Kidney epithelial cell (primary cell): Measurements from ENCODE around the gene RERE. TPM values are rescaled to one million over a fixed set of nuclear protein-coding genes. Genes with fewer than 3 reads are reported as not detected.

ENCODE experiments used
- DNase-seq: peaks from one replicate; pipeline ENCODE4 v3.0.0-alpha.2; 2010; ENCODE audit warnings: low read depth
- H3K27me3 ChIP-seq: 2 replicates; pipeline ENCODE4 v1.6.0; 2011; ENCODE audit warnings: low read length; ENCODE audit not compliant: control insufficient read depth, insufficient read depth
- H3K36me3 ChIP-seq: 2 replicates; pipeline ENCODE4 v1.5.1; 2011; ENCODE audit warnings: low read length; ENCODE audit not compliant: control insufficient read depth, insufficient read depth
- H3K4me3 ChIP-seq: 2 replicates; pipeline ENCODE4 v1.5.1; 2011; ENCODE audit warnings: low read depth, mild to moderate bottlenecking, control low read depth, low read length
- CTCF ChIP-seq: IDR thresholded peaks from 2 replicates; pipeline ENCODE4 v1.5.1; 2011; ENCODE audit warnings: mild to moderate bottlenecking, moderate library complexity, low read length, control low read depth, inconsistent platforms; ENCODE audit not compliant: insufficient read depth, poor library complexity, severe bottlenecking
- total RNA-seq: library from RNA; depleted of rRNA; stranded (reverse); fragments of >200 nt; gene quantifications from 2 replicates; pipeline ENCODE4 v1.2.3, GENCODE V29; 2015

RERE gene
- total RNA-seq, 1 donor from 2014 or later: 47.5 TPM

GRCh38 chr1:8395433-8395866 lies 422.0 kb downstream of the RERE start:
- Histone ChIP-seq H3K4me3 (no peak overlapping the region), H3K36me3 (no peaks in the 10 kb centered on the region), H3K27me3 (no peaks in the 10 kb centered on the region)
- no peak for DNase-seq
- no peak for TF ChIP-seq CTCF

GRCh38 chr1:8394456-8395321 lies 422.8 kb downstream of the RERE start:
- Histone ChIP-seq H3K27me3 (no peaks in the 10 kb centered on the region), H3K36me3 (no peaks in the 10 kb centered on the region), H3K4me3 (no peak overlapping the region)
- TF ChIP-seq CTCF: no peak
- no peak for DNase-seq

GRCh38 chr1:8392522-8392921 lies 424.9 kb downstream of the RERE start:
- Histone ChIP-seq H3K27me3 (no peaks in the 10 kb centered on the region), H3K36me3 (peaks cover 1% of the 10 kb centered on the region), H3K4me3 (no peak overlapping the region)
- TF ChIP-seq CTCF: no peak
- DNase-seq: no peak

GRCh38 chr1:8390707-8391106 lies 426.7 kb downstream of the RERE start:
- TF ChIP-seq CTCF: no peak
- Histone ChIP-seq H3K27me3 (no peaks in the 10 kb centered on the region), H3K4me3 (no peak overlapping the region), H3K36me3 (peaks cover 1% of the 10 kb centered on the region)
- DNase-seq: no peak

DNA sequence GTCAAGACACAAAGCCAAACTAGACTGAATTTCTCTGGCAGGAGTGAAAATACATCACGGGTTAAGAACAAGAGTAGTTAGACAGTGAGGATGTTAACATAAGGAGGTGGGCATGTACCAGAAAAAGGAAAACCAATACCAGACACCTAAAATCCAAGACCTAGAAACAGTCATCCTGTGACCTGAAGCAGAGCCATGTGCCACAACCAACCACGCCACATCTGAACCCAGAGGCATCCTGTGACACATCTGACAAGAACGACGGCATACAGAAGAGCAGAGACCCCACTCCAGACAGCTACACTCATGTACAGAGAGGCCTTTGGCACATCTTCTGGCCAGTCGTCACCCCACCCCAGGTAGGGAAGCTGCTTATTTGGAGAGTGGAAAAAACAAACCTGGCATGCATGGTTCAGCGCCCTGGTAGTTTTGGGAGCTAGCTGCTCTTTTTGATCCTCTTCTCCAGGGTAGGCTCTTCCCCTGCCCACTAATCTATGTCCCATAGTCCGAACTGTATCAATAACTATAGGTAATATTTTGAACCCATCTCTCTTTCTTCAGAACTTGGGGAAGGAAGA lies 427.4 kb downstream of the RERE start:
- Histone ChIP-seq H3K36me3 (peaks cover 1% of the 10 kb centered on the region), H3K4me3 (no peak overlapping the region), H3K27me3 (no peaks in the 10 kb centered on the region)
- DNase-seq: no peak
- no peak for TF ChIP-seq CTCF
